HEK293 (cell line): Measurements from ENCODE around the gene STAT3.

ENCODE experiments used
- CTCF ChIA-PET: fragments of 350-600 bp; formaldehyde crosslinking; extraction: SDS; loops from one replicate; lab custom pipeline; 2021; ENCODE audit warnings: antibody characterized with exemption; lab: Yijun Ruan, JAX
- POLR2A ChIA-PET: fragments of 300-600 bp; formaldehyde crosslinking; extraction: SDS; loops from one replicate; lab custom pipeline; 2020; ENCODE audit warnings: antibody characterized with exemption, inconsistent platforms; lab: Yijun Ruan, JAX
- H3K27ac ChIP-seq: fragments of 200-500 bp; sonication (Bioruptor generic); 2 replicates; pipeline ENCODE4 v1.5.1; 2014; ENCODE audit warnings: low read depth, low read length, control low read depth, inconsistent platforms; ENCODE audit errors: extremely low read depth
- H3K36me3 ChIP-seq, 2 experiments: fragments of 200-500 bp in 1 of 2; sonication (Bioruptor generic) in 1 of 2; 1 replicate in 1 of 2; 2 replicates in 1 of 2; pipeline ENCODE4 v1.5.1; 2014 to 2017; ENCODE audit warnings: inconsistent platforms in 2 of 2, low read length in 2 of 2; ENCODE audit not compliant: control insufficient read depth in 2 of 2, insufficient read depth in 1 of 2
- H3K4me1 ChIP-seq: fragments of 200-500 bp; sonication (Bioruptor generic); 2 replicates; pipeline ENCODE4 v1.5.1; 2014; ENCODE audit warnings: mild to moderate bottlenecking, low read length, inconsistent platforms; ENCODE audit not compliant: control insufficient read depth, insufficient read depth
- H3K4me3 ChIP-seq: 2 replicates; pipeline ENCODE4 v1.5.1; 2011; ENCODE audit warnings: low read depth, mild to moderate bottlenecking, control low read depth, low read length, moderate library complexity
- H3K9me3 ChIP-seq: fragments of 200-500 bp; sonication (Bioruptor generic); 2 replicates; pipeline ENCODE4 v1.5.1; 2014; ENCODE audit warnings: low read depth, low read length, inconsistent platforms; ENCODE audit not compliant: control insufficient read depth, insufficient read depth
- PRDM1 ChIP-seq: fragments of 450-650 bp; formaldehyde crosslinking; IDR thresholded peaks from 2 replicates; pipeline ENCODE4; 2016; ENCODE audit warnings: missing biosample characterization, missing genetic modification characterization
- RBAK ChIP-seq: fragments of 450-650 bp; formaldehyde crosslinking; IDR thresholded peaks from 2 replicates; pipeline ENCODE4 v1.5.1; 2016; ENCODE audit warnings: missing biosample characterization, missing genetic modification characterization
- ZBTB44 ChIP-seq: fragments of 450-650 bp; IDR thresholded peaks from 2 replicates; pipeline ENCODE4 v1.5.1; 2018; ENCODE audit warnings: missing biosample characterization, mild to moderate bottlenecking, missing genetic modification characterization
- ZBTB6 ChIP-seq: fragments of 450-650 bp; formaldehyde crosslinking; IDR thresholded peaks from 2 replicates; pipeline ENCODE4 v1.5.1; 2017; ENCODE audit warnings: missing biosample characterization, missing genetic modification characterization
- ZEB2 ChIP-seq: fragments of 450-650 bp; formaldehyde crosslinking; IDR thresholded peaks from 2 replicates; pipeline ENCODE4 v1.5.1; 2016; ENCODE audit warnings: missing biosample characterization, missing genetic modification characterization
- ZNF157 ChIP-seq: fragments of 450-650 bp; formaldehyde crosslinking; IDR thresholded peaks from 2 replicates; pipeline ENCODE4 v1.5.1; 2016; ENCODE audit warnings: missing biosample characterization, missing genetic modification characterization
- ZNF211 ChIP-seq: fragments of 450-650 bp; formaldehyde crosslinking; IDR thresholded peaks from 2 replicates; pipeline ENCODE4 v1.5.1; 2016; ENCODE audit warnings: low read depth, missing biosample characterization, missing genetic modification characterization
- ZNF23 ChIP-seq: fragments of 450-650 bp; formaldehyde crosslinking; IDR thresholded peaks from 2 replicates; pipeline ENCODE4 v1.5.1; 2016; ENCODE audit warnings: missing biosample characterization, missing genetic modification characterization, borderline replicate concordance
- ZNF239 ChIP-seq: fragments of 450-650 bp; formaldehyde crosslinking; IDR thresholded peaks from 2 replicates; pipeline ENCODE4 v1.5.1; 2016; ENCODE audit warnings: missing biosample characterization, missing genetic modification characterization
- ZNF24 ChIP-seq: fragments of 450-650 bp; formaldehyde crosslinking; IDR thresholded peaks from 2 replicates; pipeline ENCODE4 v1.5.1; 2016; ENCODE audit warnings: missing biosample characterization, missing genetic modification characterization
- ZNF404 ChIP-seq: fragments of 450-650 bp; formaldehyde crosslinking; IDR thresholded peaks from 2 replicates; pipeline ENCODE4 v1.5.1; 2017; ENCODE audit warnings: missing biosample characterization, missing genetic modification characterization
- ZNF518A ChIP-seq: fragments of 450-650 bp; formaldehyde crosslinking; conservative IDR thresholded peaks from 2 replicates; pipeline ENCODE4 v1.5.1; 2016; ENCODE audit warnings: low read depth, missing biosample characterization, missing genetic modification characterization
- ZNF626 ChIP-seq: fragments of 450-650 bp; sonication (Bioruptor Pico); formaldehyde crosslinking; IDR thresholded peaks from 2 replicates; pipeline ENCODE4 v1.5.1; 2018; ENCODE audit warnings: missing biosample characterization, missing genetic modification characterization, inconsistent platforms
- ZNF677 ChIP-seq: fragments of 450-650 bp; IDR thresholded peaks from 2 replicates; pipeline ENCODE4 v1.5.0; 2018; ENCODE audit warnings: missing biosample characterization, mild to moderate bottlenecking, missing genetic modification characterization, moderate library complexity
- TF ChIP-seq, protein P1 (sequence below): fragments of 450-650 bp; formaldehyde crosslinking; IDR thresholded peaks from 2 replicates; pipeline ENCODE4 v1.5.1; 2016; ENCODE audit warnings: missing biosample characterization, missing genetic modification characterization
- TF ChIP-seq, protein P2 (sequence below): fragments of 450-650 bp; formaldehyde crosslinking; IDR thresholded peaks from 2 replicates; pipeline ENCODE4 v1.5.1; 2017; ENCODE audit warnings: missing biosample characterization, missing genetic modification characterization
- TF ChIP-seq, protein P3 (sequence below): fragments of 450-650 bp; formaldehyde crosslinking; IDR thresholded peaks from 2 replicates; pipeline ENCODE4 v1.5.1; 2016; ENCODE audit warnings: missing biosample characterization, missing genetic modification characterization

The STAT3 gene

DNA sequence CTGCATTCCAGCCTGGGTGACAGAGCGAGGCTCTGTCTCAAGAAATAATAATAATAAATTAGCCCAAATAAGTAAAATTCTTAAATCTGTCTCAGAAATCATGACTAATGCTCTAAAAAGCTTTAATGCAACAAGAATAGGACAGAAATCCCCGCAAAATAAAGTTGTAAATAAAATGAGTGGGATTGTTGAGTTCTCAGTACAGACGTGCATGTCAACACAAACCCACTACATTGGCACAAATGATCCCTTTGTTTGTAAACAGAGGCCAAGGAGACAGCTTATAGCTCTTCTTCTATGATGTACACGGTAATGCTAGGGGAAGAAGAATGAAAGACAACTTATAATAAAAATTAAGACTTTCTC, 118.1 kb downstream of the STAT3 start:
- POLR2A ChIA-PET, result no interaction called here
- Histone ChIP-seq H3K27ac (no peak overlapping the region), H3K36me3 (no peaks in the 10 kb centered on the region), H3K9me3 (no peaks in the 10 kb centered on the region), H3K4me3 (no peak overlapping the region), H3K4me1 (peaks cover 52% of the 10 kb centered on the region)
- CTCF ChIA-PET, result interaction anchor here (0.5 to 2.7 kb wide), 6 partner anchors 9 to 245 kb away, joined by 3 to 10 read pairs (median 4); no protein-coding TSS in a partner anchor
- TF ChIP-seq ZNF404 (tag by site-specific recombination), result no peak
- no peak for TF ChIP-seq ZNF626
- TF ChIP-seq, protein P1, sequence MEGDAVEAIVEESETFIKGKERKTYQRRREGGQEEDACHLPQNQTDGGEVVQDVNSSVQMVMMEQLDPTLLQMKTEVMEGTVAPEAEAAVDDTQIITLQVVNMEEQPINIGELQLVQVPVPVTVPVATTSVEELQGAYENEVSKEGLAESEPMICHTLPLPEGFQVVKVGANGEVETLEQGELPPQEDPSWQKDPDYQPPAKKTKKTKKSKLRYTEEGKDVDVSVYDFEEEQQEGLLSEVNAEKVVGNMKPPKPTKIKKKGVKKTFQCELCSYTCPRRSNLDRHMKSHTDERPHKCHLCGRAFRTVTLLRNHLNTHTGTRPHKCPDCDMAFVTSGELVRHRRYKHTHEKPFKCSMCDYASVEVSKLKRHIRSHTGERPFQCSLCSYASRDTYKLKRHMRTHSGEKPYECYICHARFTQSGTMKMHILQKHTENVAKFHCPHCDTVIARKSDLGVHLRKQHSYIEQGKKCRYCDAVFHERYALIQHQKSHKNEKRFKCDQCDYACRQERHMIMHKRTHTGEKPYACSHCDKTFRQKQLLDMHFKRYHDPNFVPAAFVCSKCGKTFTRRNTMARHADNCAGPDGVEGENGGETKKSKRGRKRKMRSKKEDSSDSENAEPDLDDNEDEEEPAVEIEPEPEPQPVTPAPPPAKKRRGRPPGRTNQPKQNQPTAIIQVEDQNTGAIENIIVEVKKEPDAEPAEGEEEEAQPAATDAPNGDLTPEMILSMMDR (tag by site-specific recombination), result no peak
- no peak for TF ChIP-seq ZNF239 (tag by site-specific recombination)

GRCh38 chr17:42268236-42268635, 120.0 kb downstream of the STAT3 start:
- Histone ChIP-seq H3K36me3 (no peaks in the 10 kb centered on the region), H3K4me1 (peaks cover 34% of the 10 kb centered on the region), H3K4me3 (no peak overlapping the region), H3K9me3 (no peaks in the 10 kb centered on the region), H3K27ac (no peak overlapping the region)
- POLR2A ChIA-PET, result no interaction called here
- TF ChIP-seq PRDM1 (tag by site-specific recombination) (0 out of 2 replicates have a peak, but pooled peaks have one; percentile 34), ZNF23 (no peak)
- CTCF ChIA-PET, result interaction anchor here (0.6 to 2.6 kb wide), 6 partner anchors 39 to 552 kb away, joined by 3 to 8 read pairs (median 4); no protein-coding TSS in a partner anchor

DNA sequence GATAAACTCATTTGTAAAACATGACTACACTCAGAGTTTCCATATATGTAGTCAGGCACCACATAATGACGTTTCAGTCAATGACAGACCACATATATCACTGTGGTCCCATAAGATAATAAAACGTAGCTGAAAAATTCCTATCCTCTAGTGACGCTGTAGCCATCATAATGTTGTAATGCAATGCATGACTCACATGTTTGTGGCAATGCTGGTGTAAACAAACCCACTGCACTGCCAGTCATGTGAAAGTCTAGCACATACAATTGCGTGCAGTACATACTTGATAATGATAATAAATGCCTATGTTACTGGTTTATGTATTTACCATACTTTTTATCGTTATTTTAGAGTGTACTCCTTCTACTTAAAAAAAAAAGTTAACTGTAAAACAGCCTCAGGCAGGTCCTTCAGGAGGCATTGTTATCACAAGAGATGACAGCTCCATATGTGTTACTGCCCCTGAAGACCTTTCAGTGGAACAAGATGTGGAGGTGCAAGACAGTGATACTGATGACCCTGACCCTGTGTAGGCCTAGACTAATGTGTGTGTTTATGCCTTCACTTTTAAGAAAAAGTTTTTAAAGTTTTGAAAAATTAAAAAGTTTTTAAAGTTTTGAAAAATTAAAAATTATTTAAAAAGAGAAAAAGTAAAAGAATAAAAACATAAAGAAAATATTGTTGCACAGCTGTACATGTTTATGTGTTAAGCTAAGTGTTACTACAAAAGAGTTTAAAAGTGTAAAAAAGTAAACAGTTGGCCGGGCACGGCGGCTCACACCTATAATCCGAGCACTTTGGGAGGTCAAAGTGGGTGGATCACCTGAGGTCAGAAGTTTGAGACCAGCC, 121.1 kb downstream of the STAT3 start:
- ChIA-PET CTCF (interaction anchor here (0.6 to 2.6 kb wide), 2 partner anchors 38 to 45 kb away, joined by 3 to 8 read pairs; no protein-coding TSS in a partner anchor), POLR2A (interaction anchor here (0.5 to 1.0 kb wide), 3 partner anchors 9 to 1276 kb away, joined by 3 to 5 read pairs (median 3); no protein-coding TSS in a partner anchor)
- Histone ChIP-seq H3K4me1 (peaks cover 24% of the 10 kb centered on the region), H3K27ac (no peak overlapping the region), H3K9me3 (no peaks in the 10 kb centered on the region), H3K36me3 (no peaks in the 10 kb centered on the region), H3K4me3 (no peak overlapping the region)
- TF ChIP-seq ZNF518A (tag by site-specific recombination), result no peak
- peak; percentile 67 for TF ChIP-seq ZNF24
- TF ChIP-seq RBAK (tag by site-specific recombination), result no peak
- TF ChIP-seq ZEB2, result peak; percentile 96
- TF ChIP-seq, protein P2, sequence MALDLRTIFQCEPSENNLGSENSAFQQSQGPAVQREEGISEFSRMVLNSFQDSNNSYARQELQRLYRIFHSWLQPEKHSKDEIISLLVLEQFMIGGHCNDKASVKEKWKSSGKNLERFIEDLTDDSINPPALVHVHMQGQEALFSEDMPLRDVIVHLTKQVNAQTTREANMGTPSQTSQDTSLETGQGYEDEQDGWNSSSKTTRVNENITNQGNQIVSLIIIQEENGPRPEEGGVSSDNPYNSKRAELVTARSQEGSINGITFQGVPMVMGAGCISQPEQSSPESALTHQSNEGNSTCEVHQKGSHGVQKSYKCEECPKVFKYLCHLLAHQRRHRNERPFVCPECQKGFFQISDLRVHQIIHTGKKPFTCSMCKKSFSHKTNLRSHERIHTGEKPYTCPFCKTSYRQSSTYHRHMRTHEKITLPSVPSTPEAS (tag by site-specific recombination), result no peak
- TF ChIP-seq ZNF211 (tag by site-specific recombination), result no peak
- TF ChIP-seq, protein P3, sequence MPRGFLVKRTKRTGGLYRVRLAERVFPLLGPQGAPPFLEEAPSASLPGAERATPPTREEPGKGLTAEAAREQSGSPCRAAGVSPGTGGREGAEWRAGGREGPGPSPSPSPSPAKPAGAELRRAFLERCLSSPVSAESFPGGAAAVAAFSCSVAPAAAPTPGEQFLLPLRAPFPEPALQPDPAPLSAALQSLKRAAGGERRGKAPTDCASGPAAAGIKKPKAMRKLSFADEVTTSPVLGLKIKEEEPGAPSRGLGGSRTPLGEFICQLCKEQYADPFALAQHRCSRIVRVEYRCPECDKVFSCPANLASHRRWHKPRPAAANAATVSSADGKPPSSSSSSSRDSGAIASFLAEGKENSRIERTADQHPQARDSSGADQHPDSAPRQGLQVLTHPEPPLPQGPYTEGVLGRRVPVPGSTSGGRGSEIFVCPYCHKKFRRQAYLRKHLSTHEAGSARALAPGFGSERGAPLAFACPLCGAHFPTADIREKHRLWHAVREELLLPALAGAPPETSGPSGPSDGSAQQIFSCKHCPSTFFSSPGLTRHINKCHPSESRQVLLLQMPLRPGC, result peak; percentile 98
- no peak for TF ChIP-seq ZNF677 (tag by site-specific recombination)
- TF ChIP-seq ZBTB44, result peak; percentile 75
- TF ChIP-seq ZBTB6 (tag by site-specific recombination), result no peak
- TF ChIP-seq ZNF157 (tag by site-specific recombination), result no peak
